Activated CD4-positive, alpha-beta memory T cell treated with anti-CD3 and anti-CD28 coated beads, Interleukin-2, amount 10 ng/mL, durations not matched to agents 7 days and 5 days (primary cell): ENCODE measurements around the gene PLIN4. TPM values are rescaled to one million over a fixed set of nuclear protein-coding genes. Genes with fewer than 3 reads are reported as not detected.

ENCODE experiments used
- CTCF ChIA-PET: fragments of 350-600 bp; sonication (Branson Sonifier 250); formaldehyde crosslinking; loops from one replicate; lab custom pipeline; 2021; ENCODE audit warnings: antibody characterized with exemption, inconsistent platforms; lab: Charles Lee
- POLR2A ChIA-PET: fragments of 350-600 bp; sonication (Branson Sonifier 250); formaldehyde crosslinking; loops from one replicate; lab custom pipeline; 2021; ENCODE audit warnings: antibody characterized with exemption; lab: Charles Lee
- DNase-seq: peaks from one replicate; pipeline ENCODE4 v3.0.0-alpha.2; 2020
- H3K27ac Mint-ChIP-seq: one replicate; pipeline ENCODE4 v1.8.0; 2021; ENCODE audit warnings: mild to moderate bottlenecking, mixed read lengths
- H3K27me3 Mint-ChIP-seq: one replicate; pipeline ENCODE4 v1.8.0; 2021; ENCODE audit warnings: mixed read lengths
- H3K36me3 Mint-ChIP-seq: one replicate; pipeline ENCODE4 v1.8.0; 2021; ENCODE audit warnings: low read depth, mixed read lengths
- H3K4me1 Mint-ChIP-seq: one replicate; pipeline ENCODE4 v1.8.0; 2021; ENCODE audit warnings: mixed read lengths
- H3K4me3 Mint-ChIP-seq: one replicate; pipeline ENCODE4 v1.8.0; 2021; ENCODE audit warnings: mild to moderate bottlenecking, mixed read lengths
- H3K9me3 Mint-ChIP-seq: one replicate; pipeline ENCODE4 v1.8.0; 2021; ENCODE audit warnings: mixed read lengths
- total RNA-seq, 2 experiments: library from RNA; stranded (reverse); gene quantifications; one replicate each; pipeline ENCODE4 v1.2.3, GENCODE V29; 2021

PLIN4 gene
- total RNA-seq, 2 experiments from 2014 or later = not detected

DNA sequence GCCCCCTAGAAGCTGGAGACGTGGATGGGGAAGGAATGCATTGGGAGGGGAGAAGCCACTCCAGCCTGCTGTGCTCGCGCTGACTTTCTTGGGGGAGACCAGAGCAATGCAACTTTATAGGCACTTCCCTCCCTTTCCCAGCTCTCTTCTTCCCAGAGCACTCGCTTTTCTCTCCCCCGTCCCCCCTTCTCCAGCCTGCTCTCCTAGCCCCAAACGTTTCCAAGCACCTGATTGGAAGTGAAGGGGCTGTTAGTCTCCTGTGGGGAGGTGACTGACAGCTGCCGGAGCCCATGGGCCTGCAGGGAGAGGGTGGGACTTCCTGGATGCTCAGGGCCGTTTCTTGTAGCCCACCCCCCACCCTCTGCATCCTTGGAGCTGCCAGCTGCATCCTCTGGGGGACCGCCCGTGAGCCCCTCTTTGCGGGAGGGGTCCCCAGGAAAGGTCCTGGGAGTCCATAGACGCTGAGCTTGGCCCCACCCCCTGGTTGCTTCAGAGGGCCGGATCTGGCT, 43.7 kb downstream of the PLIN4 start:
- H3K36me3 Mint-ChIP-seq = peaks cover 6% of the 10 kb centered on the region
- DNase-seq = no peak
- H3K27me3 Mint-ChIP-seq = no peaks in the 10 kb centered on the region
- H3K4me1 Mint-ChIP-seq = peaks cover 24% of the 10 kb centered on the region
- ChIA-PET POLR2A (interaction anchor here (1.0 kb wide), 1 partner anchor 11 kb away, joined by 3 read pairs; no protein-coding TSS in a partner anchor), CTCF (interaction anchor here (1.0 kb wide), 1 partner anchor 70 kb away, joined by 4 read pairs; no protein-coding TSS in a partner anchor)
- H3K4me3 Mint-ChIP-seq = peak overlapping the region; percentile 71
- H3K9me3 Mint-ChIP-seq = no peaks in the 10 kb centered on the region
- peak overlapping the region; percentile 65 for H3K27ac Mint-ChIP-seq

- no peak for DNase-seq
- Mint-ChIP-seq H3K27me3 (no peaks in the 10 kb centered on the region), H3K4me3 (peak overlapping the region; percentile 71), H3K27ac (peak overlapping the region; percentile 65), H3K9me3 (no peaks in the 10 kb centered on the region), H3K36me3 (peaks cover 6% of the 10 kb centered on the region), H3K4me1 (peaks cover 27% of the 10 kb centered on the region)
- POLR2A ChIA-PET = interaction anchor here (1.0 kb wide), 1 partner anchor 12 kb away, joined by 3 read pairs; no protein-coding TSS in a partner anchor
- CTCF ChIA-PET = interaction anchor here (1.0 kb wide), 1 partner anchor 70 kb away, joined by 4 read pairs; no protein-coding TSS in a partner anchor
Measured at GRCh38 chr19:4473763-4474513, 44.3 kb downstream of the PLIN4 start.

DNA sequence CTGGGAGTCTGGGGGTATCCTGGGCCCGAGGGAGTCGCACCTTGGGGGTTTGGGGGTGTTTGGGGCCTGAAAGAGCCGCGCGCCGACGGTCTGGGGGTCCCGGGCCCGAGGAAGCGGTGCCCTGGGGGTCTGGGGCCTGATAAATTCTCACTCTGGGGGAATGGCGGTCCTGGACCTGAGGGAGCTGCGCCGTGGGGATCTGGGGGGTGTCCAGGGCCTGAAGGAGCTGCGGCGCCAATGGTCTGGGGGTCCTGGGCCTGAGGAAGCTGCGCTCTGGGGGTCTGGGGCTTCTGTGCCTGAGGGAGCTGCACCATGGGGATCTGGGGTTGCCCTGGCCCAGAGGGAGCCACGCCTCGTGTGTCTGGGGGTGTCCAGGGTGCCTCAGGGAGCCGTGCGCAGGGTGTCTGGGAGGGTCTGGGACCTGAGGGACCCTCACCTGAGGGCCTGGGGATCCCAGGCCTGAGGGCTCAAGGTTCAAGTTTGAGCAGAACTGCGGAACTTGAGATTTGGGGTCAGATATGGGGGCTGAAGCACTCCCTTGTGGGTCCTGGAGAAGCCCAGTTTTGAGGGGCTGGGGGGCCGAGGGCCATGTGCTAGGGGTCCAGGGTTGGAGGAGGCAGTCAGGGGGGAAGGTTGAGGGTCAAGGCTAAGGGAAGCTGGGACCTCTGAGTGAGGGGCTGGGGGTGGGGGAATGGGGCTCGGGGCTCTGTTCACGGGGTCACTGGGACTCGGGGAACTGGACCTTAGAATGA, 45.1 kb downstream of the PLIN4 start:
- ChIA-PET POLR2A (interaction anchor here (2.6 kb wide), 1 partner anchor 14 kb away, joined by 23 read pairs; no protein-coding TSS in a partner anchor), CTCF (no interaction called here)
- no peak for DNase-seq
- Mint-ChIP-seq H3K4me1 (peaks cover 27% of the 10 kb centered on the region), H3K27ac (peak overlapping the region; percentile 47), H3K4me3 (peak overlapping the region; percentile 71), H3K36me3 (peaks cover 6% of the 10 kb centered on the region), H3K9me3 (no peaks in the 10 kb centered on the region), H3K27me3 (no peaks in the 10 kb centered on the region)

DNA sequence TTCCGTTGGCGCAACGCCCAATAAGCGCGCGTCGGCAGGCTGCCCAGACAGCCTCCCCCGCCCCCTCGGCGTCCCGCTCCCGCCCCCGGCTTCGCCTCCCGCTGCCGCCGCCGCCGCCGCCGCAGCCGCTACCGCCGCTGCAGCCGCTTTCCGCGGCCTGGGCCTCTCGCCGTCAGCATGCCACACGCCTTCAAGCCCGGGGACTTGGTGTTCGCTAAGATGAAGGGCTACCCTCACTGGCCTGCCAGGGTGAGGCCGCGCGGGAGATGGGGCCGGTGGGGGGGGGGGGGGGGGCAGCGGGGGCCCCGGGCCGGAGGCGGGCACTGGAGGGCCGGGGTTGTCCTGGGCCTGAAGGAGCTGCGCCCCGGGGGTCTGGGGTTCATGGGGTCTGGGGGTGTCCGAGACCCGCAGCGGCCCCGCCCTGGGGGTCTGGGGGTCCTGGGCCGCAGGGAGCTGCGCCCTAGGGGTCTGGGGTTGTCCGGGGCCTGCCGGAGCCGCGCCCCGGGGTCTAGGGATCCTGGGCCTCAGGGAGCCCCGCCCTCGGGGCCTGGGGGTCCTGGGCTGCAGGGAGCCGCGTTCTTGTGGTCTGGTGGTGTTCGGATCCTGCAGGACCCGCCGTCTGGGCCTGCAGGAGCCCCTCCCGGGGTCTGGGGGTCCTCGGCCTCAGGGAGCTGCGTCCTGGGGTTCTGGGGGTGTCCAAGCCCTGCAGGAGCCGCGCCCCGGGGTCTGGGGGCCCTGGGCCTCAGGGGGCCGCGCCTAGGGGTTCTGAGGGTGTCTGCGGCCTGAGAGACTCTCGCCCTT, 45.9 kb downstream of the PLIN4 start, which contains the start of gene HDGFL2:
HDGFL2 (plus strand) TSS at position 124 of the 801 bp plus-strand sequence; CDS start at position 178, 54 bp downstream.
- DNase-seq = no peak
- H3K36me3 Mint-ChIP-seq = peaks cover 6% of the 10 kb centered on the region

GRCh38 chr19:4471403-4472173, 46.7 kb downstream of the PLIN4 start:
- no peaks in the 10 kb centered on the region for H3K9me3 Mint-ChIP-seq
- H3K4me1 Mint-ChIP-seq = peaks cover 27% of the 10 kb centered on the region
- peak; percentile 98 for DNase-seq
- H3K36me3 Mint-ChIP-seq = peaks cover 3% of the 10 kb centered on the region
- no peak overlapping the region for H3K27ac Mint-ChIP-seq
- H3K4me3 Mint-ChIP-seq = no peak overlapping the region
- H3K27me3 Mint-ChIP-seq = no peaks in the 10 kb centered on the region
- ChIA-PET POLR2A (interaction anchor here (0.7 to 3.7 kb wide), 20 partner anchors 8 to 709 kb away, joined by 3 to 32 read pairs (median 6); partner anchors contain the start of genes CHAF1A, DPP9, MPND and MRPL54), CTCF (interaction anchor here (0.6 to 1.9 kb wide), 19 partner anchors 11 to 484 kb away, joined by 3 to 9 read pairs (median 4); partner anchors contain the start of genes CHAF1A, FEM1A, SH3GL1 and UBXN6)

More for the DNA sequence above, 45.9 kb downstream of the PLIN4 start, which contains the start of gene HDGFL2:
- Mint-ChIP-seq H3K27ac (peak within 1 kb of the TSS; percentile 31), H3K4me3 (peak within 1 kb of the TSS; percentile 71), H3K9me3 (no peaks in the 10 kb centered on the region), H3K4me1 (peaks cover 27% of the 10 kb centered on the region), H3K27me3 (no peaks in the 10 kb centered on the region)
- CTCF ChIA-PET = interaction anchor here (1.0 to 1.9 kb wide), 9 partner anchors 11 to 319 kb away, joined by 3 to 9 read pairs (median 5); partner anchors contain the start of genes CHAF1A, FEM1A, UBXN6 and YJU2
- POLR2A ChIA-PET = interaction anchor here (1.2 to 3.7 kb wide), 7 partner anchors 13 to 225 kb away, joined by 3 to 32 read pairs (median 7); partner anchors contain the start of genes CHAF1A and YJU2

DNA sequence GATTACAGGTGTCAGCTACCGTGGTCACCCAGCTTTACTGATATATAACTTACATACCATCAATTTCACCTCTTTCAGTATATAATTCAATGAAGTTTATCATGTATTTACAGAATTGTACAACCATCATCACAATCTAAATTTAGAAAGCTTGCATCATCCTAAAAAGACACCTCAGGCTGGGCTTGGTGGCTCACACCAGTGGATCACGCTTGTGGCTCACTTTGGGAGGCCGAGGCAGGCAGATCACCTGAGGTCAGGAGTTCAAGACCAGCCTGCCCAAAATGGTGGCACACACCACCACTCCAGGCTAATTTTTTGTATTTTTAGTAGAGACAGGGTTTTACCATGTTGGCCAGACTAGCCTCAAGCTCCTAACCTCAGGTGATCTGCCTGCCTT, 50.5 kb downstream of the PLIN4 start:
- no peak for DNase-seq
- ChIA-PET CTCF (no interaction called here), POLR2A (no interaction called here)
- Mint-ChIP-seq H3K4me1 (peaks cover 9% of the 10 kb centered on the region), H3K36me3 (no peaks in the 10 kb centered on the region), H3K9me3 (no peaks in the 10 kb centered on the region), H3K4me3 (no peak overlapping the region), H3K27ac (no peak overlapping the region), H3K27me3 (no peaks in the 10 kb centered on the region)

GRCh38 chr19:4464815-4465581, 53.3 kb downstream of the PLIN4 start:
- Mint-ChIP-seq H3K36me3 (no peaks in the 10 kb centered on the region), H3K27ac (no peak overlapping the region), H3K27me3 (no peaks in the 10 kb centered on the region), H3K4me1 (peaks cover 3% of the 10 kb centered on the region), H3K4me3 (no peak overlapping the region), H3K9me3 (no peaks in the 10 kb centered on the region)
- ChIA-PET POLR2A (no interaction called here), CTCF (interaction anchor here (0.7 kb wide), 1 partner anchor 51 kb away, joined by 3 read pairs; no protein-coding TSS in a partner anchor)
- DNase-seq = no peak

GRCh38 chr19:4457654-4458395, 60.5 kb downstream of the PLIN4 start, which contains the start of gene UBXN6:
Gene UBXN6, minus strand, starts transcription at chr19:4457794. Its CDS starts 97 bp downstream, at chr19:4457697.
- no peaks in the 10 kb centered on the region for H3K27me3 Mint-ChIP-seq
- H3K9me3 Mint-ChIP-seq = no peaks in the 10 kb centered on the region
- DNase-seq = peak; percentile 98
- peak within 1 kb of the TSS; percentile 74 for H3K27ac Mint-ChIP-seq
- no peaks in the 10 kb centered on the region for H3K36me3 Mint-ChIP-seq
- CTCF ChIA-PET = interaction anchor here (0.9 kb wide), 1 partner anchor 14 kb away, joined by 3 read pairs; the partner anchor contains the start of gene HDGFL2
- peaks cover 17% of the 10 kb centered on the region for H3K4me1 Mint-ChIP-seq
- POLR2A ChIA-PET = interaction anchor here (1.2 to 3.5 kb wide), 7 partner anchors 11 to 211 kb away, joined by 3 to 32 read pairs (median 5); partner anchors contain the start of genes CHAF1A, HDGFL2, SH3GL1 and YJU2
- H3K4me3 Mint-ChIP-seq = peak within 1 kb of the TSS; percentile 90

- H3K27me3 Mint-ChIP-seq = no peaks in the 10 kb centered on the region
- H3K9me3 Mint-ChIP-seq = no peaks in the 10 kb centered on the region
- H3K4me1 Mint-ChIP-seq = peaks cover 17% of the 10 kb centered on the region
- DNase-seq = peak; percentile 44
- POLR2A ChIA-PET = interaction anchor here (0.6 to 3.5 kb wide), 7 partner anchors 10 to 210 kb away, joined by 3 to 32 read pairs (median 4); partner anchors contain the start of genes CHAF1A, HDGFL2, SH3GL1 and YJU2
- no peaks in the 10 kb centered on the region for H3K36me3 Mint-ChIP-seq
- H3K4me3 Mint-ChIP-seq = peak overlapping the region; percentile 90
- peak overlapping the region; percentile 74 for H3K27ac Mint-ChIP-seq
- CTCF ChIA-PET = interaction anchor here (0.6 to 0.9 kb wide), 3 partner anchors 15 to 58 kb away, joined by 3 read pairs; partner anchors contain the start of genes HDGFL2 and SH3GL1
Measured at GRCh38 chr19:4456843-4457653, 61.2 kb downstream of the PLIN4 start.
